Stomach (tissue), 9 donors: ENCODE data around the gene SUPT3H. TPM values are rescaled to one million over a fixed set of nuclear protein-coding genes. Genes with fewer than 3 reads are reported as not detected.
"Not testable (repeated sequence)": the region's sequence is repeated elsewhere in the genome, so short reads cannot be mapped to it uniquely, and the experiment has no call there.

ENCODE experiments used
- DNase-seq, 2 donors: peaks; one replicate each; pipeline versions ENCODE4 v3.0.0 to v3.0.0-alpha.2; 2013 to 2019
- H3K27ac ChIP-seq, 5 donors: fragments of 200-600 bp in 4 of 5; sonication (generic) in 4 of 5; one replicate each; pipeline ENCODE4 v1.5.1; 2013 to 2019; ENCODE audit warnings: mild to moderate bottlenecking in 1 of 5, moderate library complexity in 1 of 5
- H3K27me3 ChIP-seq, 3 donors: fragments of 200-600 bp; sonication (generic); one replicate each; pipeline ENCODE4 v1.5.1; 2017 to 2019; ENCODE audit warnings: mixed run types in 1 of 3
- H3K36me3 ChIP-seq, 4 donors: fragments of 200-600 bp; sonication (generic); 1 replicate in 3 of 4; 2 replicates in 1 of 4; pipeline ENCODE4 v1.5.1; 2016 to 2019
- H3K4me1 ChIP-seq, 4 donors: fragments of 200-600 bp; sonication (generic); one replicate each; pipeline ENCODE4 v1.5.1; 2016 to 2019
- H3K4me3 ChIP-seq, 4 donors: fragments of 200-600 bp; sonication (generic) in 3 of 4; one replicate each; pipeline ENCODE4 v1.5.1; 2016 to 2019; ENCODE audit warnings: mild to moderate bottlenecking in 1 of 4
- H3K9me3 ChIP-seq, 4 donors: fragments of 200-600 bp; sonication (generic); one replicate each; pipeline ENCODE4 v1.5.1; 2016 to 2019
- CTCF ChIP-seq, 7 experiments: fragments of 450-650 bp in 4 of 7; fragments of 200-600 bp in 3 of 7; sonication (generic) in 3 of 7; IDR thresholded peaks; one replicate each; pipeline ENCODE4 v1.5.1; 2016 to 2019; ENCODE audit warnings: antibody characterized with exemption in 7 of 7, control low read depth in 2 of 7, mild to moderate bottlenecking in 1 of 7
- EP300 ChIP-seq: sonication (generic); formaldehyde crosslinking; IDR thresholded peaks from one replicate; pipeline ENCODE4 v1.6.1; 2017; ENCODE audit warnings: antibody characterized with exemption
- POLR2A ChIP-seq, 4 donors: fragments of 450-650 bp; IDR thresholded peaks; one replicate each; pipeline ENCODE4 v1.6.1; 2016; ENCODE audit warnings: antibody characterized with exemption in 4 of 4, control low read depth in 2 of 4, mild to moderate bottlenecking in 1 of 4, moderate library complexity in 1 of 4
- POLR2AphosphoS5 ChIP-seq, 3 donors: sonication (generic); formaldehyde crosslinking; IDR thresholded peaks; one replicate each; pipeline ENCODE4 v1.6.1; 2016; ENCODE audit warnings: antibody characterized with exemption in 3 of 3
- WGBS, 5 donors: extraction: QIAGEN DNeasy Blood & Tissue Kit in 3 of 5; methylation state at CpG; one replicate each; pipeline versions ENCODE4 v1.1.5 to v1.1.7; 2013 to 2018; 5-methylcytosine and 5-hydroxymethylcytosine counted together
- intact Hi-C: fragments of 100-400 bp; cut with DNase I; formaldehyde crosslinking; loops from one replicate; pipeline ENCODE4 v1.15.1; 2023; ENCODE audit warnings: low total_unique reads
- polyA plus RNA-seq, 3 donors: library from polyadenylated mRNA; stranded (reverse); fragments of 200-250 nt; gene quantifications; one replicate each; pipeline ENCODE4 v1.2.3, GENCODE V29; 2013
- total RNA-seq, 5 donors: library from RNA; depleted of rRNA; stranded (reverse); fragments of >200 nt; gene quantifications; one replicate each; pipeline versions ENCODE4 v1.1.0 to v1.2.3, GENCODE V29; 2014 to 2016
- donor health status: healthy with polysubstance abuse.
- donor health status: Bipolar disorder and iron deficiency.
- donor health status: healthy.

SUPT3H gene
- total and polyA plus RNA-seq, 8 donors, result 0.29 to 16.2 (median 4.0) TPM; not detected in 1

- DNase-seq, result no peak
These were observed 222.3 kb downstream of the SUPT3H start for GRCh38 chr6:45155341-45155894.

GRCh38 chr6:45154679-45155078 lies 223.1 kb downstream of the SUPT3H start:
- no peak for DNase-seq
- Histone ChIP-seq H3K4me3 (no peak overlapping the region), H3K27ac (no peak overlapping the region), H3K9me3 (no peaks in the 10 kb centered on the region), H3K4me1 (no peaks in the 10 kb centered on the region), H3K27me3 (no peaks in the 10 kb centered on the region), H3K36me3 (no peaks in the 10 kb centered on the region)
- intact Hi-C loops, result no loop called here
- 76 to 85% (median 81%) methylated on average over 3 of the region's 3 CpGs for WGBS, 5 donors
- TF ChIP-seq POLR2AphosphoS5 (IDR thresholded peaks at IDR 0.05) (no peak), EP300 (no peak), POLR2A (IDR thresholded peaks at IDR 0.05) (no peak), CTCF (IDR thresholded peaks at IDR 0.05) (no peak)

More at GRCh38 chr6:45155341-45155894, 222.3 kb downstream of the SUPT3H start:
- TF ChIP-seq POLR2AphosphoS5 (IDR thresholded peaks at IDR 0.05) (no peak), POLR2A (IDR thresholded peaks at IDR 0.05) (no peak), EP300 (no peak), CTCF (IDR thresholded peaks at IDR 0.05) (no peak)
- H3K4me3 ChIP-seq, result no peak overlapping the region
- no peak overlapping the region for H3K27ac ChIP-seq
- WGBS, 5 donors, result 94 to 100% (median 97%) methylated on average over 2 of the region's 2 CpGs
- no peaks in the 10 kb centered on the region for H3K9me3 ChIP-seq
- no peaks in the 10 kb centered on the region for H3K4me1 ChIP-seq
- H3K27me3 ChIP-seq, result no peaks in the 10 kb centered on the region
- H3K36me3 ChIP-seq, result no peaks in the 10 kb centered on the region
- intact Hi-C loops, result no loop called here

GRCh38 chr6:45148711-45149341 lies 228.9 kb downstream of the SUPT3H start:
- H3K27ac ChIP-seq, result no peak overlapping the region
- H3K4me1 ChIP-seq, result no peaks in the 10 kb centered on the region
- no peaks in the 10 kb centered on the region for H3K27me3 ChIP-seq
- H3K4me3 ChIP-seq, result no peak overlapping the region
- peaks cover 0 to 19% (median 12%) of the 10 kb centered on the region in 4 donors for H3K9me3 ChIP-seq
- H3K36me3 ChIP-seq, result no peaks in the 10 kb centered on the region
- DNase-seq, result no peak
- WGBS, 5 donors, result 57 to 92% (median 90%) methylated on average over 1 of the region's 1 CpG
- no peak for TF ChIP-seq EP300
- no peak for TF ChIP-seq CTCF (IDR thresholded peaks at IDR 0.05)
- no peak for TF ChIP-seq POLR2AphosphoS5 (IDR thresholded peaks at IDR 0.05)
- no peak for TF ChIP-seq POLR2A (IDR thresholded peaks at IDR 0.05)
- intact Hi-C loops, result no loop called here

GRCh38 chr6:45148278-45148677 lies 229.5 kb downstream of the SUPT3H start:
- WGBS, 5 donors, result 88 to 97% (median 89%) methylated on average over 1 of the region's 1 CpG

GRCh38 chr6:45145658-45146057 lies 232.1 kb downstream of the SUPT3H start:
- H3K36me3 ChIP-seq, H3K4me3 ChIP-seq, intact Hi-C loops, H3K4me1 ChIP-seq, H3K27me3 ChIP-seq, H3K27ac ChIP-seq, DNase-seq: not testable (repeated sequence)
- peaks cover 0 to 33% (median 18%) of the 10 kb centered on the region in 4 donors for H3K9me3 ChIP-seq
- 91 to 97% (median 95%) methylated on average over 3 of the region's 3 CpGs for WGBS, 5 donors

More at GRCh38 chr6:45148278-45148677, 229.5 kb downstream of the SUPT3H start:
- Histone ChIP-seq H3K27me3 (no peaks in the 10 kb centered on the region), H3K9me3 (peaks cover 0 to 23% (median 12%) of the 10 kb centered on the region in 4 donors), H3K27ac (no peak overlapping the region), H3K4me1 (no peaks in the 10 kb centered on the region), H3K36me3 (no peaks in the 10 kb centered on the region), H3K4me3 (no peak overlapping the region)
- TF ChIP-seq EP300 (no peak), CTCF (IDR thresholded peaks at IDR 0.05) (no peak), POLR2AphosphoS5 (IDR thresholded peaks at IDR 0.05) (no peak), POLR2A (IDR thresholded peaks at IDR 0.05) (no peak)
- intact Hi-C loops, result no loop called here
- DNase-seq, result no peak
